Kidney epithelial cell (primary cell): ENCODE measurements around the gene ADARB1. TPM values are rescaled to one million over a fixed set of nuclear protein-coding genes. Genes with fewer than 3 reads are reported as not detected.

Experiments used
- DNase-seq: peaks from one replicate; pipeline ENCODE4 v3.0.0-alpha.2; 2010; ENCODE audit warnings: low read depth
- H3K27me3 ChIP-seq: 2 replicates; pipeline ENCODE4 v1.6.0; 2011; ENCODE audit warnings: low read length; ENCODE audit not compliant: control insufficient read depth, insufficient read depth
- H3K36me3 ChIP-seq: 2 replicates; pipeline ENCODE4 v1.5.1; 2011; ENCODE audit warnings: low read length; ENCODE audit not compliant: control insufficient read depth, insufficient read depth
- H3K4me3 ChIP-seq: 2 replicates; pipeline ENCODE4 v1.5.1; 2011; ENCODE audit warnings: low read depth, mild to moderate bottlenecking, control low read depth, low read length
- total RNA-seq: library from RNA; depleted of rRNA; stranded (reverse); fragments of >200 nt; gene quantifications from 2 replicates; pipeline ENCODE4 v1.2.3, GENCODE V29; 2015
- TF ChIP-seq, protein P1 (sequence below): IDR thresholded peaks from 2 replicates; pipeline ENCODE4 v1.5.1; 2011; ENCODE audit warnings: mild to moderate bottlenecking, moderate library complexity, low read length, control low read depth, inconsistent platforms; ENCODE audit not compliant: insufficient read depth, poor library complexity, severe bottlenecking

The ADARB1 gene
- total RNA-seq, 1 donor from 2014 or later: 6.9 TPM

DNA sequence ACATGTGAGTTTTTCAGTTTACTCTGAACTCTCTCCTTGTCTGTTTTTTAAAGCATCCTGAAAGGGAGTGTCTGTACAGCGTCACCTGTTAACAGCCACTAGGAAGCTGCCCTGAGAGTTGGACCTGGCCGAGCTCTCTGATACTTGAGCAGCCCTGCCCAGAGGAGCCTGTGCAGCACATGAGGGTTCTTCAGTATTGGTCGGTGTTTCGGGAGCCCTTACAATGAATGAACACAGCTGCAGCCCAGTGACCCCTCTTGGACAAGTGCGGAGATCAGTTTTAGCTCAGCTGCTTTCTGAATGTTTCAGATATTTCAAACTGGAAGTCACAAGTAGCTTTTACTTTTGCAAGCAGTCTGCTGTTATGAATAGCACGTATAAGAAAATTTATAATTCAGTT lies 39.2 kb downstream of the ADARB1 start:
- TF ChIP-seq, protein P1, sequence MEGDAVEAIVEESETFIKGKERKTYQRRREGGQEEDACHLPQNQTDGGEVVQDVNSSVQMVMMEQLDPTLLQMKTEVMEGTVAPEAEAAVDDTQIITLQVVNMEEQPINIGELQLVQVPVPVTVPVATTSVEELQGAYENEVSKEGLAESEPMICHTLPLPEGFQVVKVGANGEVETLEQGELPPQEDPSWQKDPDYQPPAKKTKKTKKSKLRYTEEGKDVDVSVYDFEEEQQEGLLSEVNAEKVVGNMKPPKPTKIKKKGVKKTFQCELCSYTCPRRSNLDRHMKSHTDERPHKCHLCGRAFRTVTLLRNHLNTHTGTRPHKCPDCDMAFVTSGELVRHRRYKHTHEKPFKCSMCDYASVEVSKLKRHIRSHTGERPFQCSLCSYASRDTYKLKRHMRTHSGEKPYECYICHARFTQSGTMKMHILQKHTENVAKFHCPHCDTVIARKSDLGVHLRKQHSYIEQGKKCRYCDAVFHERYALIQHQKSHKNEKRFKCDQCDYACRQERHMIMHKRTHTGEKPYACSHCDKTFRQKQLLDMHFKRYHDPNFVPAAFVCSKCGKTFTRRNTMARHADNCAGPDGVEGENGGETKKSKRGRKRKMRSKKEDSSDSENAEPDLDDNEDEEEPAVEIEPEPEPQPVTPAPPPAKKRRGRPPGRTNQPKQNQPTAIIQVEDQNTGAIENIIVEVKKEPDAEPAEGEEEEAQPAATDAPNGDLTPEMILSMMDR: no peak
- H3K27me3 ChIP-seq: no peaks in the 10 kb centered on the region
- no peak for DNase-seq
- no peak overlapping the region for H3K4me3 ChIP-seq
- H3K36me3 ChIP-seq: no peaks in the 10 kb centered on the region

GRCh38 chr21:45114072-45114471 lies 39.7 kb downstream of the ADARB1 start:
- no peaks in the 10 kb centered on the region for H3K36me3 ChIP-seq

GRCh38 chr21:45114475-45114874 lies 40.1 kb downstream of the ADARB1 start:
- DNase-seq: no peak
- TF ChIP-seq, protein P1: no peak
- H3K27me3 ChIP-seq: no peaks in the 10 kb centered on the region
- H3K4me3 ChIP-seq: no peak overlapping the region
- H3K36me3 ChIP-seq: no peaks in the 10 kb centered on the region

More at GRCh38 chr21:45114072-45114471, 39.7 kb downstream of the ADARB1 start:
- TF ChIP-seq, protein P1: no peak
- DNase-seq: no peak
- Histone ChIP-seq H3K27me3 (no peaks in the 10 kb centered on the region), H3K4me3 (no peak overlapping the region)

- H3K4me3 ChIP-seq: no peak overlapping the region
- TF ChIP-seq, protein P1: no peak
- H3K27me3 ChIP-seq: no peaks in the 10 kb centered on the region
- DNase-seq: no peak
- H3K36me3 ChIP-seq: no peaks in the 10 kb centered on the region
Observed at GRCh38 chr21:45115141-45115540, 40.8 kb downstream of the ADARB1 start.

DNA sequence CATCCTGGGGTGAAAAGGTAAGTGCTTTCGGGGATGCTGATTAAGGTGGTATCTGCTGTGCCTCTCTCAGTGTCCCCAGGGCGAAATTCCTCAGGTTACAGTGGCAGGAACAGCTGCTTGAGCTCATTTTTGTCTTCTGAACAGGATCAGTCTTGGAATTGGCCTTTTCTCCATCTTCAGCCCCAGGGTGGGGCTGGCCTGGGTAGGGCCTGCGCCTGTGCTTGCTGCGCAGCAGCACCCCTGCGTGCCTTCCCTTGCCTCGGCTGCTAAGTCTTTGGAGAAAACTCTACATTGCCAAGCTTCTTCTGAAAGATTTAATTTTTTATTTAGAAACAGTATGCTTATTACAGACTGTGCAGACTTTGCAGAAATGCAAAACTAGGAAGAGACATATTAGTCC lies 41.7 kb downstream of the ADARB1 start:
- no peak overlapping the region for H3K4me3 ChIP-seq
- no peaks in the 10 kb centered on the region for H3K27me3 ChIP-seq
- DNase-seq: no peak
- TF ChIP-seq, protein P1: no peak
- no peaks in the 10 kb centered on the region for H3K36me3 ChIP-seq

GRCh38 chr21:45117314-45117713 lies 42.9 kb downstream of the ADARB1 start:
- no peak for DNase-seq
- H3K27me3 ChIP-seq: no peaks in the 10 kb centered on the region
- H3K36me3 ChIP-seq: no peaks in the 10 kb centered on the region
- TF ChIP-seq, protein P1: no peak
- no peak overlapping the region for H3K4me3 ChIP-seq
